WERI-Rb-1 (cell line): ENCODE data around the gene GSDME.
"Not testable (repeated sequence)": the region's sequence is repeated elsewhere in the genome, so short reads cannot be mapped to it uniquely, and the experiment has no call there.

Experiments
- DNase-seq: peaks from one replicate; pipeline ENCODE4 v3.0.0-alpha.2; 2020
- H3K27ac ChIP-seq: fragments of 250-450 bp; sonication (Bioruptor Pico); 2 replicates; pipeline ENCODE4 v1.5.1; 2020; ENCODE audit warnings: mild to moderate bottlenecking, moderate library complexity
- H3K27me3 ChIP-seq: fragments of 250-450 bp; sonication (Bioruptor Pico); 2 replicates; pipeline ENCODE4 v1.5.1; 2021; ENCODE audit warnings: mild to moderate bottlenecking, low read depth, moderate library complexity; ENCODE audit not compliant: insufficient read depth, severe bottlenecking
- H3K36me3 ChIP-seq: fragments of 250-450 bp; sonication (Bioruptor Pico); 2 replicates; pipeline ENCODE4 v1.5.1; 2020; ENCODE audit warnings: mild to moderate bottlenecking, moderate library complexity
- H3K4me3 ChIP-seq: 2 replicates; pipeline ENCODE4 v1.5.1; 2011; ENCODE audit warnings: low read depth, mild to moderate bottlenecking, control low read depth, low read length
- H3K9me3 ChIP-seq: fragments of 250-450 bp; sonication (Bioruptor Pico); 2 replicates; pipeline ENCODE4 v1.5.1; 2021; ENCODE audit warnings: mild to moderate bottlenecking, moderate library complexity; ENCODE audit not compliant: severe bottlenecking
- TF ChIP-seq, protein P1 (sequence below): IDR thresholded peaks from 2 replicates; pipeline ENCODE4 v1.5.1; 2011; ENCODE audit warnings: low read depth, mild to moderate bottlenecking, control low read depth, inconsistent platforms, low read length

The GSDME gene

DNA sequence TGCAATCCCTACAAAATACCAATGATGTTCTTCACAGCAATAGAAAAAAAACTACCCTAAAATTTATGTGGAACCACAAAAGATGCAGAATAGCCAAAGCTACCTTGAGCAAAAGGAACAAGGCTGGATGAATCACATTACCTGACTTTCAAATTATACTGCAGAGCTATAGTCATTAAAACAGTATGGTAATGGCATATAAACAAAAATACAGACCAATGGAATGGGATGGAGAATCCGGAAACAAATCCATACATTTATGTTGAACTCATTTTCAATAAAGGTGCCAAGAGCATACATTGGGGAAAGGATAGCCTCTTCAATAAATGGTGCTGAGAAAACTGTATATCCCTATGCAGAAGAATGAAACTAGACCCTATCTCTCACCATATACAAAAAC, 18.7 kb downstream of the GSDME start:
- H3K27ac ChIP-seq: no peak overlapping the region
- no peak for DNase-seq
- H3K9me3 ChIP-seq: no peaks in the 10 kb centered on the region
- no peak overlapping the region for H3K4me3 ChIP-seq
- H3K27me3 ChIP-seq: no peaks in the 10 kb centered on the region
- TF ChIP-seq, protein P1, sequence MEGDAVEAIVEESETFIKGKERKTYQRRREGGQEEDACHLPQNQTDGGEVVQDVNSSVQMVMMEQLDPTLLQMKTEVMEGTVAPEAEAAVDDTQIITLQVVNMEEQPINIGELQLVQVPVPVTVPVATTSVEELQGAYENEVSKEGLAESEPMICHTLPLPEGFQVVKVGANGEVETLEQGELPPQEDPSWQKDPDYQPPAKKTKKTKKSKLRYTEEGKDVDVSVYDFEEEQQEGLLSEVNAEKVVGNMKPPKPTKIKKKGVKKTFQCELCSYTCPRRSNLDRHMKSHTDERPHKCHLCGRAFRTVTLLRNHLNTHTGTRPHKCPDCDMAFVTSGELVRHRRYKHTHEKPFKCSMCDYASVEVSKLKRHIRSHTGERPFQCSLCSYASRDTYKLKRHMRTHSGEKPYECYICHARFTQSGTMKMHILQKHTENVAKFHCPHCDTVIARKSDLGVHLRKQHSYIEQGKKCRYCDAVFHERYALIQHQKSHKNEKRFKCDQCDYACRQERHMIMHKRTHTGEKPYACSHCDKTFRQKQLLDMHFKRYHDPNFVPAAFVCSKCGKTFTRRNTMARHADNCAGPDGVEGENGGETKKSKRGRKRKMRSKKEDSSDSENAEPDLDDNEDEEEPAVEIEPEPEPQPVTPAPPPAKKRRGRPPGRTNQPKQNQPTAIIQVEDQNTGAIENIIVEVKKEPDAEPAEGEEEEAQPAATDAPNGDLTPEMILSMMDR: no peak
- no peaks in the 10 kb centered on the region for H3K36me3 ChIP-seq

DNA sequence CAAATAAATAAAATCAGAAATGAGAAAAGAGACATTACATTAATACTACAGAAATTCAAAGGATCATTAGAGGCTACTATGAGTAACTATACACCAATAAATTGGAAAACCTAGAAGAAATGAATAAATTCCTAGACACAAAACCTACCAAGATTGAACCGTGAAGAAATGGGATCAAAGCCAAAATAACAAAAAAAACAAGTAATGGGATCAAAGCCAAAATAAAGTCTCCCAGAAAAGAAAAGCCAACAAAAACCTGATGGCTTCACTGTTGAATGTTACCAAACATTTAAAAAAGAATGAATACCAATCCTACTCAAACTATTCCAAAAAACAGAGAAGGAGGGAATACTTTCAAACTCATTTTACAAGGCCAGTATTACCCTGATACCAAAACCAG, 20.0 kb downstream of the GSDME start:
- H3K27me3 ChIP-seq: no peaks in the 10 kb centered on the region
- DNase-seq: no peak

DNA sequence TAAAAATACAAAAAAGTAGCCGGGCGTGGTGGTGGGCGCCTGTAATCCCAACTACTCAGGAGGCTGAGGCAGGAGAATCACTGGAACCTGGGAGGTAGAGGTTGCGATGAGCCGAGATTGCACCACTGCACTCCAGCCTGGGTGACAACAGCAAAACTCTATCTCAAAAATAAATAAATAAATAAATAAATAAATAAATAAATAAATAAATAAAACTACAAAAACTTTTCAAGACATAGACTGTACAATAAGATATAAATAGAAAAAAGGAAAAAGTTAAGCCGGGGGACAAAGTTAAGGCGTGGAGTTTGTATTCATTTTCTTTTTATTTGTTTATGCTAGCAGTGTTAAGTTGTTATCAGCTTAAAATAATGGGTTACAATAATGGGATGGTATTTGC, 21.7 kb downstream of the GSDME start:
- not testable (repeated sequence) for H3K4me3 ChIP-seq, H3K27ac ChIP-seq, H3K9me3 ChIP-seq, DNase-seq, H3K27me3 ChIP-seq, H3K36me3 ChIP-seq

More for the DNA sequence above, 20.0 kb downstream of the GSDME start:
- Histone ChIP-seq H3K4me3 (no peak overlapping the region), H3K36me3 (no peaks in the 10 kb centered on the region), H3K27ac (no peak overlapping the region), H3K9me3 (no peaks in the 10 kb centered on the region)
- TF ChIP-seq, protein P1: no peak

DNA sequence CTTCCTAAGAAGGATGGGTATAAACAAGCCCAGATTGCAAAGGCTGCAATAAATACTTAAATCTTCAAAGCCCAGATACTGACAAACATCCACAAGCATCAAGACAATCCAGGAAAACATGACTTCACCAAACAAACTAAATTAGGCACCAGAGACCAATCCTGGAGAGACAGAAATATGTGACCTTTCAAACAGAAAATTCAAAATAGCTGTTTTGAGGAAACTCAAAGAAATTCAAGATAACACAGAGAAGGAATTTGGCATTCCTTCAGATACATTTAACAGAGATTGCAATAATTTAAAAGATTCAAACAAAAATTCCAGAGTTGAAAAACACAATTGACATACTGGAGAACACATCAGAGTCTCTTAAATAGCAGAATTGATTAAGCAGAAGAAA, 23.0 kb downstream of the GSDME start:
- Histone ChIP-seq H3K36me3 (no peaks in the 10 kb centered on the region), H3K9me3 (no peaks in the 10 kb centered on the region), H3K27me3 (no peaks in the 10 kb centered on the region), H3K4me3 (no peak overlapping the region), H3K27ac (no peak overlapping the region)
- no peak for DNase-seq
- TF ChIP-seq, protein P1: no peak

DNA sequence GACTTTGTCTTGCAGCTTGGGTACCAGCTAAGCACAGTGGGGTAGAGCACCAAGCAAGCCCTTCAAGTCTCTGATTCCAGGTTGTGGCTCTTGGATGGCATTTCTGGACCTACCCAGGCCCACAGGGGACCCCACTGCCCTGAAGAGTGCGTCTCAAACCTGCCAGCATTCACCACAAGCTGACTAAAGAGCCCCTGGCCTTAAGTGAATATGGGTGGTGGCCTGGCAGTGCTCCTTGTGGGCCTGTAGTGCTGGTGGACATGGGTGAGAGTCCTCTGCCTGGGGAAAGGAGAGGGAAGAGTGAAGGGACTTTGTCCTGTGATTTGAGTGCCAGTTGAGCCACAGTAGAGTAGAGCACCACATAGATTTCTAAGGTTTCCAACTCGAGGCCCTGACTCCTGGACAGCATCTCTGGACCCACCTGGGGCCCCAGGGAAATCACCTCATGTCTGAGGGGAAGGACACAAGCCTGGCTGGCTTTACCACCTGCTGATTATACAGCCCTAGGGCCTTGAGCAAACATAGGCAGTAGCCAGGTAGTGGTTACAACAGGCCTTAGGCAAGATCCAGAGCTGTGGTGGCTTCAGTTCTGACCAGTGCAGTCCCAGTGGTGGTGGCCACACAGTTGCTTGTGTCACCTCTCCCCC, 23.7 kb downstream of the GSDME start:
- DNase-seq: no peak
- H3K27ac ChIP-seq: no peak overlapping the region
- TF ChIP-seq, protein P1: no peak

DNA sequence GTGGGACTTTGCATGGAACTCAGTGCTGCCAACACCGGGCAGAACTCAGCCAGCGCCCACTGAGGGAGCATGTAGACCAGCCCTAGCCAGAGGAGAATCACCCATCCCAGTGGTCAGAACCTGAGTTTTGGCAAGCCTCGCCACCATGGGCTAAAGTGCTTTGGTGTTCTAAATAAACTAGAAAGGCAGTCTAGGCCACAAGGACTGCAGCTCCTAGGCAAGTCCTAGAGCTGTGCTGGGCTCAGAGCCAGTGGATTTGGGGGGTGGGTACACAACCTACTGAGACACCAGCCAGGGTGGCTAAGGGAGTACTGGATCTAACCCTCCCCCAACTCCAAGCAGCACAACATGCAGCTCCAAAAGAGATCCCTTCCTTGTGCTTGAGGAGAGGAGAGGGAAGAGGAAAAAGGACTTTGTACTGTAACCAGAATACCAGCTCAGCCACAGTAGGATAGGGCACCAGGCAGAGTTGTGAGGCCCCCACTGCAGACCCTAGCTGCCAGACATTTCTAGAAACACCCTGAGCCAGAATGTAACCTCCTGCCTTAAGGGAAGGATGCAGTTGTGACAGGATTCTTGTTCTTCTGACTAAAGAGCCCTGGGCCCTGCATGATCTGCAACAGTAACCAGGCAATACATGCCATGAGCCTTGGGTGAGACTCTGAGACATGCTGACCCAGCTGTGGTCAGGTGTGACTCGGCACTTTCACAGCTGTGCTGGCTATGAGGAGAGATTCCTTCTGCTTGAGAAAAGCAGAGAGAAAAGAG, 24.4 kb downstream of the GSDME start:
- TF ChIP-seq, protein P1: no peak
- no peaks in the 10 kb centered on the region for H3K9me3 ChIP-seq
- no peak for DNase-seq
- H3K27ac ChIP-seq: no peak overlapping the region
- H3K4me3 ChIP-seq: no peak overlapping the region
- no peaks in the 10 kb centered on the region for H3K36me3 ChIP-seq
- no peaks in the 10 kb centered on the region for H3K27me3 ChIP-seq

More for the DNA sequence above, 23.7 kb downstream of the GSDME start:
- Histone ChIP-seq H3K27me3 (no peaks in the 10 kb centered on the region), H3K36me3 (no peaks in the 10 kb centered on the region), H3K9me3 (no peaks in the 10 kb centered on the region), H3K4me3 (no peak overlapping the region)
